DOHH2 (cell line): Measurements from ENCODE around the gene KCNIP1.

Experiments
- CTCF ChIP-seq: fragments of 200-600 bp; sonication (generic); IDR thresholded peaks from one replicate; pipeline ENCODE4 v1.5.1; 2014; ENCODE audit warnings: antibody characterized with exemption, mild to moderate bottlenecking, low read depth, low read length; ENCODE audit not compliant: poor library complexity, severe bottlenecking
- EZH2phosphoT487 ChIP-seq: fragments of 200-600 bp; sonication (generic); IDR thresholded peaks from 2 replicates; pipeline ENCODE4 v1.6.1; 2017; ENCODE audit warnings: borderline replicate concordance, mild to moderate bottlenecking, antibody characterized with exemption, low read length, moderate library complexity, mixed read lengths

DNA sequence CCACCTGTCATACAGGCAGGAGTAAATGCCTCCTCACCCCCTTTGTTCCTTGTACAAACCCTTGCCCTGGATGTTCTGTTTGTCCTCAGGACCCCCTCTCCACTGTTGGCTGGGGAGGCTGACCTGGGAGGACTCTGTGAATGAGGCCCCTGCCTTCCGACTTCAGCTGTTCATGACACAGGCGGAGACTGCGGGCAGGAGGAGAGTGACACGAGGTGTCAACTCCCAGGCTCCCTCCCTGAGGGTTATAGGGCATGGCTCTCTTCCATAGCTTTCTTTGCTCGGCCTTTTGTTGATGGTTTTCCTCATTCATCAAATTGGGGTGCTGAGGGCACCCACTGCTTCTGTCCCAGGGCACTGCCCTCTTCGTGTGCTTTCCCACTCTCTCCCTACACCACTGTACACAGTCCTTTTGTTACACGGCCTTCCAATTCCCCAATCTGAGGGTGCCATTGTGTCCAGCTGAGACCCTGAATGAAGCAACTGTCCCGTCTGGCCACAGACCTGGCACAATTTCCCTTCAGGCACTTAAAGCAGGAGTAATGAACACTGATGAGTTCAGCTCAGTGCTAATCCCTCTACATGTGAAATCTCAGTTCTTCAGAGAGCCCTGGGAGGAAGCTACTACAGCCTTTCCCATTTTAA, 33.8 kb downstream of the KCNIP1 start:
- TF ChIP-seq CTCF (no peak), EZH2phosphoT487 (no peak)
